ENCODE data around the gene APP.
A peak's percentile ranks its signal among the peaks of the same experiment; 100 is the strongest.
"Not testable (repeated sequence)": the region's sequence is repeated elsewhere in the genome, so short reads cannot be mapped to it uniquely, and the experiment has no call there.

Gene APP

DNA sequence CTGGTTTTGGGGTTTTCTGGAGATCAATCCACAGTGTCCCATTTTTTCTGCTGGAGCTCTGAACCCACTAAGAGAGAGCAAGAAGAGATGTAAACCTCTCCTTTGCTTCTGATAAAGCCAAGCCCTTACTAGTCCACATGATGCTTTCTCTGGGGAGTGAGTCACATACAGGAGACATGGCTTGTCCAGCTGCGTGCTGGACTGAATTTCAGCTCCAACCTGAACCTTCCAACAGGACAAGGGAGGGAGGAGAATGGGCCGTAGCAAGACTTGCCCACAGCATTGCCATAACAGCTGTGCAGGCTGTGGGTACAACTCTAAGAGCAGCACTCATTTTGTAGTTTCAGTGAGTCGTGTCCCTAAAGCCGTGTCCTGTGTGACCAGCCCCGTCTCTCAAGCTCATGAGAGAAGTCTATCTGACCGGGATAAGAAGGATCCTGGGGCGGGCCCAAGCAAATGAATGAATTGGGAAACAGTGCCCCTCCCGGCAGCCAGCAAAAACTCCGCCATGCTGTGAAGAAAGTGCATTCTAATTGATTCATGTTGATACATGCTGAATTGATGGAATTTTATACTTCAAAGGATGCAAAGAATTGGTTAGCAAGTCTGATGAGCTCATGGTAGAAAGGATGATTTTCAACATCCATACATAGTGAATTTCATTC lies 240.6 kb downstream of the APP start:
- no peak for DNase-seq

DNA sequence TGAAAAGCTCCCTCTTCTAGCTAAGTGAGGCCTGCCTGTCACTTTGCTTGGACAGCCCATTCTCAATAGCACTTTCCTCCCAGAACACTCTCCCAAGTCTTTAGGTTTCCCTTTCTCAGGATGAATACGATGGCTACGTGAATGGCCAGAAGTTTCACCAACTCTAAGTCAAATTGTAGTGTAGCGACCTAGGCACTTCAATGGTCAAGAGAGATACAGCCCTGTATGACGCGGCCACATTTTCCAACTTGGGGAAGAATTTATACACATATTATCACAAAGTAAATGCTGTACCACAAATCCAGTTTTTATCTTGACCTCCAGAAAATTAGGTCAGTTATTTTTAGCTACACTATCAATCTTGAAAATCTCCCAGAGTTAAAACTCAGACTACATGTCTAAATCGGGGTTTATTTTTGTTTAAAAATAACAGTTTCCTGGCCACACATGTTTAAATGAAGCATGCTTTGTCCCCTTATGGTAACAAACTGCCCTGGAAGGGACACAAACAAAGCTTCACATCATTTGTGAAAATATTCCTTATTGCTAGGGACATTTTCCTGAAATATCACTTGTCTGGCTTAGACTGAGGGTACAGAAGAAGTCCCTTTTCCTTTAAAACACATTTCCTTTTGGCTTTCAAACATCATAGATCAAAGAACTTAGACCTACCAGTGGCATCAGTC lies 243.2 kb downstream of the APP start:
- no peak for DNase-seq

GRCh38 chr21:25925936-25926335 lies 244.6 kb downstream of the APP start:
- no peak for DNase-seq

DNA sequence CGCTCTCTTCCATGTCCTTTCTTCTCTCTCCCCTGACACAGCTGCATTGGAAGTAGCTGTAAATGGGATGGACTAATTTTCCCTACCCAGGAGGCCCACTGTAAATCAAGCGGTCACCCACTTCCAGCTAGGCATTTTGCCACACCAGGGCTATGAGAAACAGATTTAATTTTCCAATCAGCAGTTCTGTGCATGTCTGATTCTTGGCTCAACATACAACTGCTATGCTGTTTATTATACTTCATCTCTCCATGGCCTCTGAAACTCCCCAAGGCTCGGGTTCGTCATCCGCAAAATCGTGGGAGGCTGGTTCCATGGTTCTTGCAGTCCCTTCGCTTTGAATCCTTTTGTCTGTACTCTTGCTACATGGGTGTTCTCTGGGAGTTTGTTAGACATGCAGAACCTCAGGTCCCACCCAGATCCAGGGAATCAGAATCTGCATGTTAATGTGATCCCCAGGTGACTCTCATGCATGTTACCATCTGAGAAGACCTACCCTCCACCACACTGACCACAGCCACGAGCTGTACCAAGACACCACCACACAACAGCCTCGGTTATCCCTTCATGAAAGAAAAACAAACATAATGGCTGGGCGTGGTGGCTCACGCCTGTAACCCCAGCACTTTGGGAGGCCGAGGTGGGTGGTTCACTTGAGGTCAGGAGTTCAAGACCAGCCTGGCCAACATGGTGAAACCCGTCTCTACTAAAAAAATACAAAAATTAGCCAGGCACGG lies 245.3 kb downstream of the APP start:
- DNase-seq: no peak

- not testable (repeated sequence) for DNase-seq
Measured at GRCh38 chr21:25918152-25918551, 252.4 kb downstream of the APP start.

DNA sequence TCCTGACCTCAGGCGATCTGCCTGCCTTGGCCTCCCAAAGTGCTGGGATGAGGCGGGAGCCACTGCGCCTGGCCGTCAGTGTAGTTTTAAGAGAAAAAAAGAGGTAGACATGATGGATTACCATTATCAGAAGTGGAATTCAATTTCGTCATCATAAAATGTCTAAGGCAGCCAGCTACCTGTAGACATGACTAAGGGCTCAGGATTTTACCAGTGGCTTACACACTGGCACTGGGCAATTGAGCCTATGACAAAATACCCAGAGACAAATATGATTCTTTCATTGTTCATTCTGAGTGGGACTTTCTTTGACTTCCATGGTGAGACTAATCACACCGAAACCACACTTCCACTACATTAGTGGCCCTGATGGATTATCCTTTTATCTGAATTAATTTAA lies 254.3 kb downstream of the APP start:
- no peak for DNase-seq

DNA sequence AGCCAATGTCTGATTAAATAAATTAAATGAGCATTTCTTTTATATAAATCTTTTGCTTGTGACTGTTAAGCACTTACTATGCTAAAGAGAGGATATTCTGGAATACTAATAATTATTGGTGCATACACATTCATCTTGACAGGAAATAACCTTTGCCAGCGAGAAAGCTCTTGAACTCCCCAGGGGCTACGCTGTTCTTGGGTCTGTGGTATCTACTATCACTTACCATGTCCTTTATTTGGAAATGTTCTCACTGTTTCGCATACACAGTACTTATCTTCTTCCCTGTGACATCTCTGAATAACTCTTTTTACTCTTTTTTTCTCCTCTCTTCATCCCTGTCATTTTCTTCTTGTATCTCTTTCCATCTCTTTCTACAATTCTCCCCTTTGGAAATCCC lies 257.1 kb downstream of the APP start:
- no peak for DNase-seq

DNA sequence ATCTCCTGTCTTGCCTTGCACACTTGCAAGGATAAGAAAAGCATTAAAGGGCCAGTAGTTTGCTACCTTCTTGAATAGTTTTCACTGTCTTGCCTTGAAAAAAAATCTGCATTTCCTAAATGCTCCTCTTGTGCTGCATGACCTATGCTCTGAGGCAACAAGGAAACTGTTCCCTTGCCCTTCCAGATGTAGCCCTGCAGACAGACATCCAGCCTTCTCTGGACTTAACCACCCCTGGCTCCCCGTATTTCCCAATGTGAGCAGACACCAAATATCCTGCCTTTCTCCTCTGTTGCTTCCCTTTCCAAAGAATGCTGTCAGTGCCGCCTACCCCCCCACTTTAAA lies 258.2 kb downstream of the APP start:
- no peak for DNase-seq

GRCh38 chr21:25911730-25912401 lies 258.7 kb downstream of the APP start:
- DNase-seq: no peak

- DNase-seq: no peak
Measured at GRCh38 chr21:25910809-25911208, 259.8 kb downstream of the APP start.

- DNase-seq: no peak
Measured at GRCh38 chr21:25909341-25909740, 261.2 kb downstream of the APP start.

DNA sequence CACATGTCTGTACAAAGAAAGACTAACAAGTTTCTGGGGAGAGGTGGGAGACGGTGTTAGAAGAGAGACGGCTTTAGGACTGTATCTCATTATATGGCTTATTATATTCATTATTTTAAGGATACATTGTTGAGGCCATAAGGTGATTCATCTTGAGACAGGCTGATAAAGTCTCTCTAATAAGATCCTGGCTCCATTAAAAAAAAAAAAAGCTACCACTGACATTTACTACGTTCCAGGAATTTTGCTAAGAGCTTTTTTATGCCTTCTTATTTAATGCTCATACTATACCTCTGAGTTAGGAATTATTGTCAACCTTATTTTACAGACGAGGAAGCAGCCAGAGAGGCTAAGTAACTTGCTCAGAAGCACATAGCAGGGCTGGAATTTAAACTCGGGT lies 262.1 kb downstream of the APP start:
- DNase-seq: no peak

DNA sequence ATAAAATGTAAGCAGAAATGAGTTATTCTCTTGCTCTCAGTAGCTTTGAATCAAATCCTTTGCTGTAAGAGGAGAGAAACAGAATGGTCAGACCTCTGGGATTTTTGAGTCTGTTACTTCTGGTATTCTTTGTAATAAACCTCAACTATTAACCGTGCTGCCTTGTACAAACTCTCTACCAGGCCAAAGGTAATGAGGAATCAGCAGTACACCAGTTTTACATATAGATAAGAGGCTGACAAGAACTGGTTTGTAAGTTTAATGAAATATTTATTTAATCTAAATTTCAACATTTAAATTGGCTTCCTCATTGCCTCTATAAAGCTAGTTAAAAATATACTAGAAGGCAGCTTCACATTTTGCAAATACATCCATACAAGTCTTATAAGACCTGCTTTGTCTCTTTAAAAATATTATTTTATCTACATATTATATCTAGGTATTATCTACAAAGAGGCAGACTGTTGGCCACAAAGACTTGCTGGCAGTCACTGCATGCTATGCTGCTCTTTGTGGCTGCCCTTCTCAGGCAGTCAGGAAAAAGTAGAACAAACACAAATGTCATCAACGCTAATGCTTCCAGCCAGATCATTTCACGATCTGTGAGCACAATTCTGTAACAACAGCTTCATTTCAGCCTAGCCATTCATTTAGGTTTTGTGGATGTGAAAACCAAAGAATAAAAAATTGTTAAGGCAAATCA lies 262.8 kb downstream of the APP start:
- DNase-seq: no peak

DNA sequence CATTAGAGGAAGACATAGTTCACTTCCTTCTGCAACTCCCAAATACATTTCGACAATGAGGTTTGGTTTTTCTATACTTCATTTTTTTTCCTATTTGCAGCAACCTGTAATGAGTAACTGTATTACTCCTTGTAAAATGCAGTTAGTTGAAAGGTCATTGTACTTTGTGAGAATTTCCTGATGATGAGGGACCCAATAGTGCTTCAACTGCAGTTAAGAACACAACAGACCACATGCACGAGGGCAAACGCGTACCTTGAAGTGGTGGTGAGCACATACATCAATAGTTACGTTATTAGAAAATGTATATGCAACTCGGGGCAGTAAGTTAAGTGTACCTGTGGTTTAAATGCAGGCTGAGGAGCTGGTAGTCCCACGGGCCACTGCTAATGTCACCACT lies 264.0 kb downstream of the APP start:
- DNase-seq: no peak

- no peak for DNase-seq
Measured at GRCh38 chr21:25905126-25905525, 265.4 kb downstream of the APP start.

GRCh38 chr21:25904044-25904695 lies 266.4 kb downstream of the APP start:
- no peak for DNase-seq

- no peak for DNase-seq
Measured at GRCh38 chr21:25903607-25904006, 267.0 kb downstream of the APP start.

GRCh38 chr21:25901330-25901979 lies 269.1 kb downstream of the APP start:
- peak; percentile 17 for DNase-seq

GRCh38 chr21:25898671-25899070 lies 271.9 kb downstream of the APP start:
- DNase-seq: no peak

DNA sequence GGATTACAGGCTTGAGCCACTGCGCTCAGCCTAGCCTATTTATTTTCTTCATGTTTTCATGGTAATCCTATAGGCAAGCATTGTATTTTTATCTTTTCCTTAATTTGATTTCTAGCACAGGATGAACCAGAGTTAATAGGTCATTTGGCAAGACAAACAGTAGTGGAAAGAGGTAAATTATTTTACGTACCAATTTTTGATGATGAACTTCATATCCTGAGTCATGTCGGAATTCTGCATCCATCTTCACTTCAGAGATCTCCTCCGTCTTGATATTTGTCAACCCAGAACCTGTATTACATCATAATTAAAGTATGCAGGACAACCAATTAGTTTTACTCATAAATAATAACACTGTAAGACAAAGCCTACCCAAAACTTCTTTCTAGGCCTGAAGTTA lies 273.2 kb downstream of the APP start:
- DNase-seq: no peak

- no peak for DNase-seq
Measured at GRCh38 chr21:25896501-25897056, 274.0 kb downstream of the APP start.
